GM12878 (cell line): ENCODE data around the gene IKZF1. TPM values are rescaled to one million over a fixed set of nuclear protein-coding genes. Genes with fewer than 3 reads are reported as not detected.

Source experiments
- ATAC-seq: fragments of 200-7000 bp; cut with Tn5 transposase; 3 replicates; pipeline ENCODE4 v1.9.1; 2020; ENCODE audit warnings: mild to moderate bottlenecking, moderate library complexity
- BruUV-seq: library from RNA; stranded (reverse); fragments of 400-500 nt; replicated peaks from 2 replicates; lab custom pipeline; 2021; lab: Mats Ljungman, UMichigan
- CTCF ChIA-PET: fragments of 300-600 bp; sonication (Branson Sonifier 250); formaldehyde crosslinking; extraction: SDS; loops from one replicate; lab custom pipeline; 2021; ENCODE audit warnings: inconsistent platforms; lab: Yijun Ruan, JAX
- POLR2A ChIA-PET: fragments of 350-600 bp; formaldehyde crosslinking; extraction: SDS; loops from one replicate; lab custom pipeline; 2021; ENCODE audit warnings: inconsistent platforms; lab: Charles Lee
- RAD21 ChIA-PET: fragments of 300-600 bp; sonication (Branson Sonifier 250); formaldehyde crosslinking; loops from one replicate; lab custom pipeline; 2023; ENCODE audit warnings: antibody characterized with exemption; ENCODE audit not compliant: unreplicated experiment; lab: Charles Lee
- SMC1A ChIA-PET: fragments of 300-600 bp; sonication (Branson Sonifier 250); formaldehyde crosslinking; loops from one replicate; lab custom pipeline; 2023; ENCODE audit not compliant: unreplicated experiment, uncharacterized antibody; lab: Charles Lee
- DNase-seq: peaks from one replicate; pipeline ENCODE4 v3.0.0-alpha.2; 2011; ENCODE audit warnings: low read depth, low spot score
- FAIRE-seq: peaks from 3 replicates; lab custom pipeline; 2011; peaks lifted over from hg19 to GRCh38; lab: Jason Lieb, UNC
- H2AFZ ChIP-seq: 2 replicates; pipeline ENCODE4 v1.6.0; 2011; ENCODE audit warnings: low read depth, low read length, control low read depth; ENCODE audit not compliant: control insufficient read depth
- H3K27ac ChIP-seq: 2 replicates; pipeline ENCODE4 v1.5.1; 2011; ENCODE audit warnings: control low read depth; ENCODE audit not compliant: control insufficient read depth, insufficient read depth
- H3K27me3 ChIP-seq, 2 experiments: replicated peaks in 1 of 2; 2 replicates each; pipeline versions ENCODE4 v1.6.0 to v1.6.1; 2011; ENCODE audit warnings: low read length in 1 of 2; ENCODE audit not compliant: control insufficient read depth in 2 of 2, insufficient read depth in 2 of 2
- H3K36me3 ChIP-seq, 2 experiments: 2 replicates each; pipeline ENCODE4 v1.5.1; 2011; ENCODE audit warnings: low read length in 1 of 2; ENCODE audit not compliant: control insufficient read depth in 2 of 2, insufficient read depth in 2 of 2
- H3K4me1 ChIP-seq: 2 replicates; pipeline ENCODE4 v1.6.1; 2011; ENCODE audit warnings: mild to moderate bottlenecking, low read length, moderate library complexity, mixed read lengths; ENCODE audit not compliant: control insufficient read depth, insufficient read depth
- H3K4me2 ChIP-seq: 2 replicates; pipeline ENCODE4 v1.6.0; 2011; ENCODE audit warnings: control low read depth; ENCODE audit not compliant: control insufficient read depth, insufficient read depth
- H3K4me3 ChIP-seq: fragments of 200-600 bp; sonication (generic); 2 replicates; pipeline ENCODE4 v1.5.1; 2016
- H3K79me2 ChIP-seq: 2 replicates; pipeline ENCODE4 v1.6.0; 2011; ENCODE audit warnings: low read length; ENCODE audit not compliant: control insufficient read depth, insufficient read depth
- H3K9ac ChIP-seq: 2 replicates; pipeline ENCODE4 v1.8.0; 2011; ENCODE audit warnings: low read length, control low read depth, mixed read lengths; ENCODE audit not compliant: control insufficient read depth, insufficient read depth
- H3K9me3 ChIP-seq: replicated peaks from 3 replicates; pipeline ENCODE4 v1.5.1; 2011; ENCODE audit warnings: mild to moderate bottlenecking, low read length; ENCODE audit not compliant: control insufficient read depth, insufficient read depth
- H4K20me1 ChIP-seq: 2 replicates; pipeline ENCODE4 v1.6.0; 2011; ENCODE audit not compliant: control insufficient read depth, insufficient read depth
- ATF7 ChIP-seq: fragments of 450-650 bp; IDR thresholded peaks from 2 replicates; pipeline ENCODE4 v1.6.1; 2016; ENCODE audit warnings: low read depth, mild to moderate bottlenecking
- DPF2 ChIP-seq: fragments of 450-650 bp; IDR thresholded peaks from 2 replicates; pipeline ENCODE4 v1.6.1; 2017; ENCODE audit warnings: mild to moderate bottlenecking
- EGR1 ChIP-seq, 2 experiments: IDR thresholded peaks; 1 replicate in 1 of 2; 2 replicates in 1 of 2; pipeline ENCODE4 v1.6.1; 2011 to 2012; ENCODE audit warnings: low read depth in 2 of 2, low read length in 2 of 2, borderline replicate concordance in 1 of 2, mild to moderate bottlenecking in 1 of 2, moderate library complexity in 1 of 2
- FOXM1 ChIP-seq: IDR thresholded peaks from 2 replicates; pipeline ENCODE4 v1.6.1; 2012; ENCODE audit warnings: low read depth, mild to moderate bottlenecking, inconsistent platforms, low read length, moderate library complexity
- HCFC1 ChIP-seq: fragments of 150-350 bp; IDR thresholded peaks from 2 replicates; pipeline ENCODE4 v1.6.1; 2014; ENCODE audit warnings: low read length
- IKZF1 ChIP-seq: fragments of 450-650 bp; conservative IDR thresholded peaks from 2 replicates; pipeline ENCODE4 v1.6.1; 2017; ENCODE audit warnings: antibody characterized with exemption, mild to moderate bottlenecking
- NFYA ChIP-seq: IDR thresholded peaks from 2 replicates; pipeline ENCODE4 v1.6.1; 2011; ENCODE audit warnings: low read depth, mild to moderate bottlenecking, low read length, improper control_type of control experiment, borderline replicate concordance
- SIN3A ChIP-seq: IDR thresholded peaks from 2 replicates; pipeline ENCODE4 v1.6.1; 2012; ENCODE audit warnings: low read depth, low read length, improper control_type of control experiment
- SP1 ChIP-seq: IDR thresholded peaks from one replicate; pipeline ENCODE4 v1.6.1; 2011; ENCODE audit warnings: low read depth, low read length
- TAF1 ChIP-seq: IDR thresholded peaks from 2 replicates; pipeline ENCODE4 v1.6.1; 2011; ENCODE audit warnings: mild to moderate bottlenecking, low read depth, low read length, borderline replicate concordance
- ZBTB40 ChIP-seq: fragments of 450-650 bp; IDR thresholded peaks from 2 replicates; pipeline ENCODE4 v1.6.1; 2016; ENCODE audit warnings: mild to moderate bottlenecking, moderate library complexity, borderline replicate concordance
- ZNF207 ChIP-seq: fragments of 450-650 bp; IDR thresholded peaks from 2 replicates; pipeline ENCODE4 v1.6.1; 2014; ENCODE audit warnings: antibody characterized with exemption, mild to moderate bottlenecking, borderline replicate concordance
- ZNF274 ChIP-seq: IDR thresholded peaks from one replicate; pipeline ENCODE4 v1.8.0; 2011; ENCODE audit not compliant: insufficient read length, insufficient read depth
- ZNF687 ChIP-seq: fragments of 450-650 bp; IDR thresholded peaks from 2 replicates; pipeline ENCODE4 v1.6.1; 2017; ENCODE audit warnings: mild to moderate bottlenecking, moderate library complexity
- WGBS: methylation state at CpG from one replicate; pipeline ENCODE4 v1.1.6; 2016; ENCODE audit warnings: low lambda C conversion rate; ENCODE audit not compliant: insufficient replicate concordance, insufficient coverage; ENCODE audit errors: missing lambda C conversion rate; 5-methylcytosine and 5-hydroxymethylcytosine counted together
- in situ Hi-C: fragments of 300-500 bp; cut with MboI; formaldehyde crosslinking; loops from 9 replicates; pipeline ENCODE4 v1.14.3; 2018; ENCODE audit warnings: mixed read lengths
- intact Hi-C: fragments of 100-400 bp; cut with micrococcal nuclease; formaldehyde crosslinking; loops from one replicate; pipeline ENCODE4 v1.14.2; 2022; ENCODE audit not compliant: unreplicated experiment
- polyA plus RNA-seq, 11 experiments: library from polyadenylated mRNA; depleted of rRNA in 4 of 11; unstranded in 6 of 11; stranded (reverse) in 5 of 11; fragments of >200 nt; fragmentation: Nextera tagmentation in 4 of 11; fragmentation: Illumina TruSeq in 1 of 11; extraction: Ambion mirVana in 4 of 11; extraction: Trizol in 1 of 11; gene quantifications; 1 replicate in 1 of 11; 2 replicates in 10 of 11; pipeline versions ENCODE4 v1.2.1 to v1.2.3, GENCODE V29; 2011 to 2016; ENCODE audit warnings: inconsistent platforms in 2 of 11, missing spikeins in 2 of 11, low read depth in 1 of 11
- total RNA-seq, 4 experiments: library from RNA; depleted of rRNA in 3 of 4; stranded (reverse); fragments of >200 nt in 3 of 4; fragmentation: Illumina TruSeq in 1 of 4; extraction: Trizol in 1 of 4; gene quantifications; 2 replicates each; pipeline versions ENCODE4 v1.2.1 to v1.2.3, GENCODE V29; 2013 to 2021
- TF ChIP-seq, protein P1 (sequence below): fragments of 450-650 bp; IDR thresholded peaks from 2 replicates; pipeline ENCODE4 v1.6.1; 2017; ENCODE audit warnings: mild to moderate bottlenecking

The IKZF1 gene
- total and polyA plus RNA-seq, 10 of the 15 experiments (the other 5 are each of a cell fraction or from before 2014, with no cell fraction given) = 27.2 to 125 (median 71.6) TPM

DNA sequence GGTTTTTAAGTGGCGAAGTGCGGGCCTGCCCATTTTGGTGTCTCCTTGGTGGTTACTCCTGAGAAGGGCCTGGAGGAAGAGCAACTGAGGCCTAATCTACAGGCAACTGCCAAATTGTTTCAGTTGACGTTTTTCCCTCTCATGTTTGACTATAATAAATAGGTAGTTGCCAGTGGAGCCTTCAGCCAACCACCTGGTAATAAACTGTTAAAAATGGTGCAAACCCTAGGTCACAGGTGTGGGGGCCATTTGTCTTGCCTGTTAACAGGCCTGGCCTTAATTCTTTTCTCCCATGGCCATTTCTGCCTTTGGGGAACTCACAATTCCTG lies 3.7 kb downstream of the IKZF1 start:
- Histone ChIP-seq H3K4me2 (peak overlapping the region; percentile 71), H3K79me2 (peaks cover 87% of the 10 kb centered on the region), H3K9me3 (no peaks in the 10 kb centered on the region), H2AFZ (no peak overlapping the region; the same call in 1 of the 2 replicates), H3K27me3 (no peaks in the 10 kb centered on the region), H3K36me3 (no peaks in the 10 kb centered on the region), H3K4me1 (peaks cover 14% of the 10 kb centered on the region), H4K20me1 (no peaks in the 10 kb centered on the region), H3K4me3 (peak overlapping the region; percentile 71), H3K9ac (peak overlapping the region; percentile 50), H3K27ac (peak overlapping the region; percentile 67)
- ATAC-seq (peak; percentile 0; the same call in 1 of the 3 replicates), DNase-seq (no peak), FAIRE-seq (no peak)
- in situ Hi-C loops (no loop called here), intact Hi-C loops (loop anchor here (2.0 to 5.0 kb wide), 2 partner anchors 45 to 109 kb away; no protein-coding TSS in a partner anchor)
- ChIA-PET RAD21 (interaction anchor here (0.9 to 13.0 kb wide), 18 partner anchors 9 to 165 kb away, joined by 3 to 293 read pairs (median 8); no protein-coding TSS in a partner anchor), POLR2A (interaction anchor here (0.7 to 12.6 kb wide), 7 partner anchors 25 to 187 kb away, joined by 3 to 165 read pairs (median 7); no protein-coding TSS in a partner anchor), SMC1A (interaction anchor here (1.1 to 12.9 kb wide), 15 partner anchors 11 to 110 kb away, joined by 3 to 356 read pairs (median 25); no protein-coding TSS in a partner anchor), CTCF (interaction anchor here (0.8 to 14.5 kb wide), 10 partner anchors 15 to 166 kb away, joined by 3 to 250 read pairs (median 6); no protein-coding TSS in a partner anchor)
- WGBS = 3% methylated on average over 3 of the region's 3 CpGs
- no TSS peak for BruUV-seq
- TF ChIP-seq TAF1 (no peak), FOXM1 (0 out of 2 replicates have a peak, but pooled peaks have one; percentile 31), ZNF207 (no peak), SP1 (no peak), IKZF1 (no peak), ZNF274 (no peak), HCFC1 (no peak), ZNF687 (0 out of 2 replicates have a peak, but pooled peaks have one; percentile 18), ATF7 (no peak), DPF2 (no peak), EGR1 (IDR thresholded peaks at IDR 0.05; ENCODE audit: borderline replicate concordance in 1 of 2, low read depth in 2 of 2, low read length in 2 of 2) (no peak), NFYA (no peak), ZBTB40 (peak; percentile 16; the same call in 1 of the 2 replicates), SIN3A (no peak)
- TF ChIP-seq, protein P1, sequence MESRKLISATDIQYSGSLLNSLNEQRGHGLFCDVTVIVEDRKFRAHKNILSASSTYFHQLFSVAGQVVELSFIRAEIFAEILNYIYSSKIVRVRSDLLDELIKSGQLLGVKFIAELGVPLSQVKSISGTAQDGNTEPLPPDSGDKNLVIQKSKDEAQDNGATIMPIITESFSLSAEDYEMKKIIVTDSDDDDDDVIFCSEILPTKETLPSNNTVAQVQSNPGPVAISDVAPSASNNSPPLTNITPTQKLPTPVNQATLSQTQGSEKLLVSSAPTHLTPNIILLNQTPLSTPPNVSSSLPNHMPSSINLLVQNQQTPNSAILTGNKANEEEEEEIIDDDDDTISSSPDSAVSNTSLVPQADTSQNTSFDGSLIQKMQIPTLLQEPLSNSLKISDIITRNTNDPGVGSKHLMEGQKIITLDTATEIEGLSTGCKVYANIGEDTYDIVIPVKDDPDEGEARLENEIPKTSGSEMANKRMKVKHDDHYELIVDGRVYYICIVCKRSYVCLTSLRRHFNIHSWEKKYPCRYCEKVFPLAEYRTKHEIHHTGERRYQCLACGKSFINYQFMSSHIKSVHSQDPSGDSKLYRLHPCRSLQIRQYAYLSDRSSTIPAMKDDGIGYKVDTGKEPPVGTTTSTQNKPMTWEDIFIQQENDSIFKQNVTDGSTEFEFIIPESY = no peak
